GM21447 (cell line): ENCODE measurements around the gene CAP2.
"Not testable (repeated sequence)": the region's sequence is repeated elsewhere in the genome, so short reads cannot be mapped to it uniquely, and the experiment has no call there.

ENCODE experiments used
- ATAC-seq: cut with Tn5 transposase; IDR thresholded peaks from one replicate; pipeline ENCODE4 v1.9.1; 2021; ENCODE audit not compliant: unreplicated experiment

The CAP2 gene

GRCh38 chr6:17497535-17498095 is 104.2 kb downstream of the CAP2 start:
- no peak for ATAC-seq

- ATAC-seq: no peak
Measured at GRCh38 chr6:17501442-17501841, 108.0 kb downstream of the CAP2 start.

GRCh38 chr6:17501982-17502704 is 108.7 kb downstream of the CAP2 start:
- no peak for ATAC-seq

GRCh38 chr6:17503051-17503450 is 109.7 kb downstream of the CAP2 start:
- no peak for ATAC-seq

- no peak for ATAC-seq
Measured at GRCh38 chr6:17504005-17504404, 110.6 kb downstream of the CAP2 start.

- no peak for ATAC-seq
Measured at GRCh38 chr6:17505062-17505476, 111.7 kb downstream of the CAP2 start.

GRCh38 chr6:17505767-17506280 is 112.4 kb downstream of the CAP2 start:
- no peak for ATAC-seq

GRCh38 chr6:17506531-17506930 is 113.1 kb downstream of the CAP2 start:
- no peak for ATAC-seq

- no peak for ATAC-seq
Measured at GRCh38 chr6:17506962-17507361, 113.6 kb downstream of the CAP2 start.

GRCh38 chr6:17511084-17511483 is 117.7 kb downstream of the CAP2 start:
- ATAC-seq: no peak

GRCh38 chr6:17511580-17511979 is 118.2 kb downstream of the CAP2 start:
- no peak for ATAC-seq

GRCh38 chr6:17519120-17519519 is 125.7 kb downstream of the CAP2 start:
- ATAC-seq: no peak

- no peak for ATAC-seq
Measured at GRCh38 chr6:17525637-17526036, 132.2 kb downstream of the CAP2 start.

- ATAC-seq: no peak
Measured at GRCh38 chr6:17527076-17527475, 133.7 kb downstream of the CAP2 start.

GRCh38 chr6:17530321-17530835 is 137.0 kb downstream of the CAP2 start:
- ATAC-seq: no peak

- peak; percentile 75 for ATAC-seq
Measured at GRCh38 chr6:17536586-17536985, 143.2 kb downstream of the CAP2 start.

GRCh38 chr6:17542243-17542642 is 148.8 kb downstream of the CAP2 start:
- no peak for ATAC-seq

GRCh38 chr6:17545681-17546080 is 152.3 kb downstream of the CAP2 start:
- ATAC-seq: not testable (repeated sequence)

- no peak for ATAC-seq
Measured at GRCh38 chr6:17551383-17551958, 158.1 kb downstream of the CAP2 start.

GRCh38 chr6:17552861-17553260 is 159.5 kb downstream of the CAP2 start:
- ATAC-seq: no peak

- no peak for ATAC-seq
Measured at GRCh38 chr6:17556014-17556413, 162.6 kb downstream of the CAP2 start.

- no peak for ATAC-seq
Measured at GRCh38 chr6:17562636-17563035, 169.2 kb downstream of the CAP2 start.
